ENCODE data around the gene SH3TC2. TPM values are rescaled to one million over a fixed set of nuclear protein-coding genes. Genes with fewer than 3 reads are reported as not detected.

SH3TC2 gene
- polyA plus RNA-seq, 1 experiment = 1.3 TPM

DNA sequence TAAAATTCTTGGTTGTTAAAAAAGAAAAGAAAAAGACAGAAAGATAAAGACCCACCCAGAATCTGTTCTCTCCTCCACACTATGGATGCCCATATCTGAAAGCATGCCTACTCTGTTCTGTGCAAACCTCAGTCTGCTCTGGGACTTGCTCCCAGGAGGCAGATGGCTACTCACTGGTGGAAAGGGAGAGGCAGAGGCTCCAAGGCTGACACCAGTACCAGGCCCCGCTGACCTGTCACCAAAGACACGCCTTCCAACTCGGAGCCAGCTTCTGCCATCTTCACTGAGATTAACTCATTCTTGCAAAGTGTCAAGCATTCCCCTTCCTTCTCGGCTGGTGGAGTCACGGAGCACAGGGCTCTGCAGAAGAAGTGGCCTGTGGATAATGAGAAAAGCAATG is 21.6 kb downstream of the SH3TC2 start:
- POLR2A ChIA-PET = no interaction called here
- CTCF ChIA-PET = no interaction called here

DNA sequence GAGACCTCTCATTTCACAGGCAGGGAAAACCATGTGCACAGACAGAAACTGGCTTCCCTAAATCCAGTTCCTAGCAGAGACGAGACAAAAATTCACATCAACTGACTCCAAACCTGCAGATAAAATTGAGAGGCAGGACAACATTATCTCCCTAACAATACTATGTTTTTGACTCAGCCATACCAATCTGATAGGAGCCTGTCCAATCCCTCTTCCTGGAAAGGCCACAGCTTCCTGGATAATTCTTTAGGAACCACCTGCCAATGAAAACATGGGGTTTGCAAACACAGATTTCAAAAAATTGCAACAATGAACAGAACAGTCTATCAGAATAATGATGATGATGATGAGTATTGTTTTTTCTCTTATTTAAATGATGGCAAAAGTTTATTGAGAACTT is 22.4 kb downstream of the SH3TC2 start:
- Histone ChIP-seq H3K4me3 (ENCODE audit: low read depth, low read length) (no peak overlapping the region), H3K27me3 (ENCODE audit: control insufficient read depth, insufficient read depth, low read length) (no peaks in the 10 kb centered on the region), H3K9me3 (ENCODE audit: control insufficient read depth, insufficient read depth, low read length) (no peaks in the 10 kb centered on the region), H3K27ac (ENCODE audit: low read depth, low read length) (no peak overlapping the region)
- POLR2A ChIA-PET = no interaction called here
- CTCF ChIA-PET = interaction anchor here (8.7 to 13.6 kb wide), 2 partner anchors 74 to 303 kb away, joined by 122 to 1022 read pairs; no protein-coding TSS in a partner anchor
- no peak for DNase-seq (ENCODE audit: low read depth, low spot score)
- TF ChIP-seq, protein P1, sequence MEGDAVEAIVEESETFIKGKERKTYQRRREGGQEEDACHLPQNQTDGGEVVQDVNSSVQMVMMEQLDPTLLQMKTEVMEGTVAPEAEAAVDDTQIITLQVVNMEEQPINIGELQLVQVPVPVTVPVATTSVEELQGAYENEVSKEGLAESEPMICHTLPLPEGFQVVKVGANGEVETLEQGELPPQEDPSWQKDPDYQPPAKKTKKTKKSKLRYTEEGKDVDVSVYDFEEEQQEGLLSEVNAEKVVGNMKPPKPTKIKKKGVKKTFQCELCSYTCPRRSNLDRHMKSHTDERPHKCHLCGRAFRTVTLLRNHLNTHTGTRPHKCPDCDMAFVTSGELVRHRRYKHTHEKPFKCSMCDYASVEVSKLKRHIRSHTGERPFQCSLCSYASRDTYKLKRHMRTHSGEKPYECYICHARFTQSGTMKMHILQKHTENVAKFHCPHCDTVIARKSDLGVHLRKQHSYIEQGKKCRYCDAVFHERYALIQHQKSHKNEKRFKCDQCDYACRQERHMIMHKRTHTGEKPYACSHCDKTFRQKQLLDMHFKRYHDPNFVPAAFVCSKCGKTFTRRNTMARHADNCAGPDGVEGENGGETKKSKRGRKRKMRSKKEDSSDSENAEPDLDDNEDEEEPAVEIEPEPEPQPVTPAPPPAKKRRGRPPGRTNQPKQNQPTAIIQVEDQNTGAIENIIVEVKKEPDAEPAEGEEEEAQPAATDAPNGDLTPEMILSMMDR (IDR thresholded peaks at IDR 0.05; ENCODE audit: low read depth, low read length) = no peak

More for the DNA sequence above, 21.6 kb downstream of the SH3TC2 start:
- Histone ChIP-seq H3K27ac (ENCODE audit: low read depth, low read length) (no peak overlapping the region), H3K27me3 (ENCODE audit: control insufficient read depth, insufficient read depth, low read length) (no peaks in the 10 kb centered on the region), H3K9me3 (ENCODE audit: control insufficient read depth, insufficient read depth, low read length) (no peaks in the 10 kb centered on the region), H3K4me3 (ENCODE audit: low read depth, low read length) (no peak overlapping the region)
- TF ChIP-seq, protein P1 (IDR thresholded peaks at IDR 0.05; ENCODE audit: low read depth, low read length) = no peak
- no peak for DNase-seq (ENCODE audit: low read depth, low spot score)

DNA sequence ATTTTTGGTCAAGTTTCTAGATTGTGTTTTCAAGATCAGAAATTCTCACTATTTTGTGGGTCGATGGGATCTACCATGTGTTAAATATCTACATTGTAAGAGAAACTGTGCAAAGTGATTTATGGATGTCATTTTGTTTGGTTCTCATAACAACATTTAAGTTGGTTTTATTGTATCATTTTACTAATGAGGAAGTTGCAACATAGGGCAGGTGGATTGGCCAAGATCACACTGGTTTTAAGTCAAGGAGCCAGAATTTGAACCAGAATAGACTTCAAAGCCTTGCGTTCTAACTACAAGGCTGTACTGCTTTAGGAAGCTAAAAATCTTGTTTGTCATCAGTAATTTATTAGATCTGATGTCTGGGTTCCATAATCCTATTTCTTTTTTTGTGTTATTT is 23.4 kb downstream of the SH3TC2 start:
- no peak for DNase-seq (ENCODE audit: low read depth, low spot score)
- Histone ChIP-seq H3K27me3 (ENCODE audit: control insufficient read depth, insufficient read depth, low read length) (no peaks in the 10 kb centered on the region), H3K27ac (ENCODE audit: low read depth, low read length) (no peak overlapping the region), H3K4me3 (ENCODE audit: low read depth, low read length) (no peak overlapping the region), H3K9me3 (ENCODE audit: control insufficient read depth, insufficient read depth, low read length) (no peaks in the 10 kb centered on the region)
- ChIA-PET POLR2A (no interaction called here), CTCF (interaction anchor here (0.7 to 13.6 kb wide), 9 partner anchors 31 to 302 kb away, joined by 3 to 1022 read pairs (median 4); no protein-coding TSS in a partner anchor)
- TF ChIP-seq, protein P1 (IDR thresholded peaks at IDR 0.05; ENCODE audit: low read depth, low read length) = no peak

DNA sequence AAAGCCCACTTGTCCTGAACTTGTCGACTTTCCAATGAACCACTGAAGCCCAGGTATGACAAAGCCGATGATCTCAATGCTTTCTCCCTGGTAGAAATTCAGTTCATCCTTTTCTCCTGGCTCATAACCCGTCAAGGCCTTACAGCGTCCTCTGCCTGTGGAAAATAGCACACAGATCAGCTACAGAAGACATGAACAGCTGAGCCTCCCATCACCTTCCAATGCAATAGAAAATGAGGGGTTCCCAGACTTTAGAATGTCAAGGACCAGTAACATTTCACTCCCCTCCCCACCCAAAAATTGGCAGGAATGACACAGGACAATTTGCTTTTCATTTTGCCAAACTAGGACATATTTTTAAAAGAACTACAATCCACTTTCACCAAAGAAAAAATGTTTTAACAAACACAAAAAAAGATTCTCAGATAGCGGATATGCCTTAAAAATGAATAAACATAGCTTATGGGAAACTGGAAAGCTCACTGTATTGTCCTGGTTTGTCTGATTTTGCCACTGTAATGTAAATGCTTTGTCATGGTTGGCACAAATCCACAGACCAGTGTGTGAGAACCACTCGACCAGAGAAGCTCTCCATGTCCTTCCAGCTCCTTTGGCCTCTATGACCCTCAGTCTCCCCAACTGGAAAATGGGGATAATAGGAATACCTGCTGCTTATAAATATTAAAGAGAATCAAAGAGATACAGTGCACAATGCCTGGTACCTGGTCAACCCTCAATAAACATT is 24.4 kb downstream of the SH3TC2 start:
- no peak overlapping the region for H3K27ac ChIP-seq (ENCODE audit: low read depth, low read length)
- no peaks in the 10 kb centered on the region for H3K27me3 ChIP-seq (ENCODE audit: control insufficient read depth, insufficient read depth, low read length)
- ChIA-PET CTCF (interaction anchor here (0.9 to 13.6 kb wide), 8 partner anchors 31 to 301 kb away, joined by 3 to 1022 read pairs (median 4); no protein-coding TSS in a partner anchor), POLR2A (no interaction called here)
- no peak overlapping the region for H3K4me3 ChIP-seq (ENCODE audit: low read depth, low read length)
- no peaks in the 10 kb centered on the region for H3K9me3 ChIP-seq (ENCODE audit: control insufficient read depth, insufficient read depth, low read length)
- TF ChIP-seq, protein P1 (IDR thresholded peaks at IDR 0.05; ENCODE audit: low read depth, low read length) = no peak
- DNase-seq (ENCODE audit: low read depth, low spot score) = no peak

DNA sequence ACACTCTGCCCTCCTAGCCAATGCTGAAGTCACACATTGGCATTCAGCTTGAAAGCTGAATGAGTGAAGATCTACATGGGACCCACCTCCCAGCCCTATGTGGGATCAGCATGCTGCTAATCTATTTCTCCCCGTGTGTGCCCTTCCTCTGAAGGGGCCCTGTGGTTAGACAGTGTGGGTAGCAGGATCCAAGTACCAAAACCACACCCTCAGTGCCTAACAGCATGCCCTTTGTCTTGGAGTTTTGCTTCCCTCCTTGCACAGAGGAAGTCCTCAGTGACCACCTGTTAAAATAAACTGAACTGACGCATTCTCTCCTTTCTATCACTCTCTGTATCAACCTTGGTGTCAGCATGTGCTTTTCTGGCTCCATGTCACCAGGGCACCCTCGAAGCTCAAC is 25.0 kb downstream of the SH3TC2 start:
- no peak for DNase-seq (ENCODE audit: low read depth, low spot score)
- CTCF ChIA-PET = interaction anchor here (1.1 to 13.6 kb wide), 8 partner anchors 18 to 593 kb away, joined by 3 to 1022 read pairs (median 48); no protein-coding TSS in a partner anchor
- H3K27ac ChIP-seq (ENCODE audit: low read depth, low read length) = no peak overlapping the region
- no peak overlapping the region for H3K4me3 ChIP-seq (ENCODE audit: low read depth, low read length)
- POLR2A ChIA-PET = no interaction called here
- no peaks in the 10 kb centered on the region for H3K9me3 ChIP-seq (ENCODE audit: control insufficient read depth, insufficient read depth, low read length)
- TF ChIP-seq, protein P1 (IDR thresholded peaks at IDR 0.05; ENCODE audit: low read depth, low read length) = no peak
- H3K27me3 ChIP-seq (ENCODE audit: control insufficient read depth, insufficient read depth, low read length) = no peaks in the 10 kb centered on the region

Measured in AG04450 (cell line).